GM12801 (cell line): ENCODE results near the gene SP140.

ENCODE experiments used
- TF ChIP-seq, protein P1 (sequence below): IDR thresholded peaks from one replicate; pipeline ENCODE4 v1.5.1; 2011; ENCODE audit warnings: control low read depth; ENCODE audit not compliant: insufficient read length; ENCODE audit errors: extremely low read depth

The SP140 gene

DNA sequence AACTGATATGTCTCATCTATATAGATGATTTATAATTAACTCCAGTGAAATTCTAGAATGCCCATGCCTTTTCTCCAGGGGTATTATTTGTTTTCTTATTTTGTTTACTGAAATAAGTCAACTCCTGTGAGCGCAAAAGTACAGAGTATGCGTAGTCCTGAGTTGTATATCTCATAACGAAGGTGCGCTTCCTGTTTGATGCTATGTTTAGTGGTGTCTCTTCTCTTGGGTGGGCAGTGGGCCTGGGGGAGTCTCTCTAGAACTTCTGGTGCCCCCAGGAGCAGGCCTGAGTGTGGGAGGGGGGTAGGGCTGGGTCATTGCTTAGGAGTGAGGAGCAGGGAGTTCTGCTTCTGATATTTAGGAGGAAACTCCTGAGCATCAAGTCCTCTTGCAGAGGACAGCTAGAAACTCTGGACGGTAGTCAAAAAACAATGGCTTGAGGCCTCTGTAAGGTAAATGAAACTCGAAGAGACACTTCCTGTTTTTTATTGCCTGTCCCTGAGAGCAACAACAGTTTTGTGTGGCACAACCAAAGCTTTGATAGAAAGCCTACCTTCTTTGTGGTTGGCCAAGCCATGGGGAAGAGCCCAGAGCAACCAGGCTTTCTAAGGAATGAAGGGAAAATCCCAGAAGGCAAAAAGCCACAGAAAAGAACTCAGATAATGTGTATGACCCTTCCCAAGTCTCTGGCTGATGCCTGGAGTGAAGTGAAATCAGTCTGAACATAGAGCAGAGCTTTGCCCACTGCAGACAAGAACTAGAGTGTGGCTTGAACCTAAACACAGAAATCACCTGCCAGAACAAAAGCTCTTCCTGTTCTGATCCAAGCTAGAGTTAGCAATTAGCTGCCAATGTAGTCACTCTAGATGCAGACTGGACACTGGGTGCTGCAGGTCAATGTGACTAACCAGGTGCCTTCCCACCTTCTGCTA lies 92.9 kb downstream of the SP140 start:
- TF ChIP-seq, protein P1, sequence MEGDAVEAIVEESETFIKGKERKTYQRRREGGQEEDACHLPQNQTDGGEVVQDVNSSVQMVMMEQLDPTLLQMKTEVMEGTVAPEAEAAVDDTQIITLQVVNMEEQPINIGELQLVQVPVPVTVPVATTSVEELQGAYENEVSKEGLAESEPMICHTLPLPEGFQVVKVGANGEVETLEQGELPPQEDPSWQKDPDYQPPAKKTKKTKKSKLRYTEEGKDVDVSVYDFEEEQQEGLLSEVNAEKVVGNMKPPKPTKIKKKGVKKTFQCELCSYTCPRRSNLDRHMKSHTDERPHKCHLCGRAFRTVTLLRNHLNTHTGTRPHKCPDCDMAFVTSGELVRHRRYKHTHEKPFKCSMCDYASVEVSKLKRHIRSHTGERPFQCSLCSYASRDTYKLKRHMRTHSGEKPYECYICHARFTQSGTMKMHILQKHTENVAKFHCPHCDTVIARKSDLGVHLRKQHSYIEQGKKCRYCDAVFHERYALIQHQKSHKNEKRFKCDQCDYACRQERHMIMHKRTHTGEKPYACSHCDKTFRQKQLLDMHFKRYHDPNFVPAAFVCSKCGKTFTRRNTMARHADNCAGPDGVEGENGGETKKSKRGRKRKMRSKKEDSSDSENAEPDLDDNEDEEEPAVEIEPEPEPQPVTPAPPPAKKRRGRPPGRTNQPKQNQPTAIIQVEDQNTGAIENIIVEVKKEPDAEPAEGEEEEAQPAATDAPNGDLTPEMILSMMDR, result no peak

DNA sequence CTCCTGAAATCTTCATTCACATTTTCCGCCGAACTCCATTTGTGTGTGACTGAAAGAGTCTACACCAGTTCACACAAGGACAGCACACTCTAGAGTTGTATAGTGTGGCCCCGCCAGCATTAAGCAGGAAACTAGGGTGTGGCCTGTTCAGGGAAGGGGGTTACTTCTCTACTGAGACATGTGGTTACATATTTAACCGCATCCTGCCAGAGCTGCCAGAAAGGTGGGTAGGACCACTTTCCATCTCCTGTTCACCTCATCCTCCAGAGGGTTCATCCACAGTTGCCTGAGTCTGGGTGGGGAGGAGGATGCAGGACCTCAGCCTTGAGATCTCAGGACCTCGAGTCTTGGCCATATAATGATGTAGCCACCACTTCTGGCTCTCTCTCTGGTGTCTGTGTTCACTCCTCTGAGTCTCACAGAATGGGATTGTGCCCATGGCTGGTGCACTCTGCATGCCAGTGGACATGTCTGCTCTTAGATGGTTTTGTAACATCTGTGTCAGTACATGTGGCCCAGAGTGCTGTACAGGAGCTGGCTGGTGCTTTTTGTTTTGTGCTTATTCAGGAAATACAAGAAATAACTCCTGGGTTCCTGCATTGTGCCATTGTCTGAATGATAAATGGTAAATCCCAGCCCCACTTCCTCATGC lies 93.8 kb downstream of the SP140 start:
- TF ChIP-seq, protein P1, result no peak

DNA sequence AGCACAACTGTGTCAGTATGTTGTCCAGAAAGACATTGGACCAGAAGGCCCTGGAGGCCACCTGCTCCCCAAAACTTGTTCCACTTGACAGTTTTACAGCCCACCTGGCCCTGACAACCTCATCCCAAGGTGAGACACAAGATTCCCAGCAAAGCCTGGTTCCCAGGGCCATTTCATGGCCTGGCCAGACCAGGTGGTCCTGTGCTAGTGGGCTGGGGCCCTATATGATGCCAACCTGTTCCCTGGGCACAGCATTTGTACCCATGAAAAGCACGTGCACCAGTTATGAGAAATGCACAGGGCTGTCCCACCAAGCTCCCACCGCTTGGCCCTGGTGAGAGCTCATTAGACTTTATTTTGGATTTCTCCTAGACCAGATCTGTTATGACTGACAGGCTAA lies 95.5 kb downstream of the SP140 start:
- TF ChIP-seq, protein P1, result no peak

DNA sequence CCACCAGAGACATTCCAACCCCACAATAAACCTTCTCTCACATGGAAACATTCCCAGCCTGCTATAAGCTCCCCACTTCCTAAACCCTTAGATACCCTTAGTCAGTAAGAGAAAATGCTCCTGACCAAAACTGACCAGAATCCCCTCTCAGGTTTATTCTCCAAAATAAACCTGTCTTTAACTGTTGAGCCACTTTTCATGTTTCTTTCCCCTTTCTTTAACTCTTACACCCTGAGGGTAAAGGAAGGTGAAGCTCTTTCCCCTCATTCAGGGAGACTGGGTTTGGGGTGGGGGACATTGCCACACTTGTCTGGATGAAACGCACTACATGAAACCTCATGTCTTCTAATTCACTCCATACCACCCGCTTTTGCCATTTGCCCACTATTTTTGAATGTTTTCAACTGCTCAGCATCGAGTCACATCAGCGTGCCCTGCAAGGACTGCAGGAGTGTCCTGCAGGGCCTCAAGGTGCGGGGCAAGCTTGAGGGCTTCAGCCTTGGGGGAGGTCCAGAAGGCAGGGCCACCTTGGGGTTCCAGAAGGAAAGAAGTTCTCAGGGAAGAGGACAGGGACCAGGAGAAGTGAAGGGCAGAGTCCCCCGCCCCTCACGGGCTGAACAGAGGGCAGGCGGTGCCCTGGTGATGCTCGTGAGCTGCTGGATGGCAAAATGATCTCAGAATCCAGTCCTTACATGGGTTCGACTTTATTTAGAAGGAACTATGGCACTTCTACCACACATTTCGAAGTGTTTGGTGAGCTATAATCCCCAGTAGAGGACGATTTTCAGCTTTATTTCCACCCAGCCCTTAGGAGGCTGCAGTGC lies 97.2 kb downstream of the SP140 start:
- TF ChIP-seq, protein P1, result no peak

DNA sequence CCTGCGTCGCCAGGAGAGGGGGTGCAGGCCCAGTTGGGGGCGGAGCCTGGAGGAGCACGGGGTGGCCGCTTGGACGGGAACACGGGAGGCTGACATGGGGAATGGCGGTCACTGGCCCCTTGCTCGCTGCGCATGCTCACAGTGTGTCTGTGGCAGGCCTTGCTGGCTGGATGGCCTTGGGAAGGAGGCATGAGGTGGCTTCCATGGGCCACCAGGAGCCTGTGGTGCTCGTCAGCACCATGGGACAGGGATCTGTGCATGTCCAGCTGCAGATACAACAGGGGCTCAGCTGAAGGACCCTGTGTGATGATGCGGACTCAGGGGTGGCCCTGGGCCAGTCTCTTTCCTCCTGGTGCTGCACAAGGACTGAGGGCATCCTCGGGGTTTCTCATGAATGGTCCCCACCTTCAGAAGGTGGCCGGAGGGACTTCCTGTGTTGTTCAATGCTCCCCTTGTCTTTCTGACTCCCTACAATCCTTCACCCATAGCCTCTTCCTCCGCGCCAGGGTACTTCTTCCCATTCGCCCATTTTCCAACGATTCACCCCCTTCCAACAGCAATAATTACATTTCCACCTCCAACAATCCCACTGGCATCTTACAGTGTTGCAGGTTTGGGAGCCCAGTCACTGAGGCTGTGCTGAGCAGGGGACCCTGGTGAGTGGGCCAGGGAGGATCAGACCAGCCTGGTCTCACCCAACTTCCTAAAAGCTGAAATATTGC lies 98.0 kb downstream of the SP140 start:
- TF ChIP-seq, protein P1, result no peak

DNA sequence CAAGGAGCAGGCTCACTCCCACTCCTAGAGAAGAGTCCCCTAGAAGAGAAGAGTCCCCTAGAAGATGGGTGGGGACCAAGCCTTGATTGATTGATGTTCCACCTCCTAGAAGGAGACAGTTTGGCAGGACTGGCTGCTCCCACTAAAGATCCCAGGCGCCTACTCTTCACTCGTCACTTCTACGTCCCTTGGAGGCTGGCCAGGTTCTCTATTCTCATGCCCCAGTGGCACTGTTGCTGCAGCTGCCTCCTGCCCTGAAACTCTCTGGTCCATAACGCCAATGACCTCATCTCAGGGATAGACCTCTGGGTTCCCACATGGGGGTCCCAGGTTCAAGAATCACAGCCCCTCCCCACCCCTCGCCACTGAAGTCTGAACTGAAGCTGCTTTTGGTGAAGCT lies 99.0 kb downstream of the SP140 start:
- TF ChIP-seq, protein P1, result no peak
